Mammary epithelial cell (primary cell): ENCODE measurements around the gene PAQR5.

Experiments
- CTCF ChIP-seq, 2 donors: IDR thresholded peaks in 1 of 2; conservative IDR thresholded peaks in 1 of 2; 2 replicates each; pipeline ENCODE4 v1.5.1; 2011 to 2012; ENCODE audit warnings: inconsistent platforms in 2 of 2, low read length in 2 of 2, mild to moderate bottlenecking in 2 of 2, control low read depth in 1 of 2, low read depth in 1 of 2; ENCODE audit not compliant: insufficient read depth in 1 of 2; ENCODE audit errors: extremely low read depth in 1 of 2
- EZH2 ChIP-seq: IDR thresholded peaks from 2 replicates; pipeline ENCODE4 v1.6.1; 2012; ENCODE audit warnings: low read length, inconsistent platforms, borderline replicate concordance

GRCh38 chr15:69328080-69328479 lies 29.4 kb downstream of the PAQR5 start:
- TF ChIP-seq EZH2 (no peak), CTCF (conservative IDR thresholded peaks at IDR 0.05 in 1 of 2, IDR thresholded peaks at IDR 0.05 in 1 of 2; ENCODE audit: extremely low read depth in 1 of 2, insufficient read depth in 1 of 2, low read depth in 1 of 2, low read length in 2 of 2) (no peak)
